Right renal cortex interstitium (tissue), 3 donors: Measurements from ENCODE around the gene KIF6. TPM values are rescaled to one million over a fixed set of nuclear protein-coding genes. Genes with fewer than 3 reads are reported as not detected.

ENCODE experiments used
- DNase-seq, 3 donors: peaks; one replicate each; pipeline ENCODE4 v3.0.0-alpha.2; 2013; ENCODE audit warnings: low read depth in 3 of 3, low spot score in 2 of 3
- polyA plus RNA-seq, 3 donors: library from polyadenylated mRNA; unstranded; fragments of 120-200 nt; gene quantifications; one replicate each; pipeline ENCODE4 v1.2.1, GENCODE V29; 2013; ENCODE audit not compliant: insufficient read length in 3 of 3

The KIF6 gene
- polyA plus RNA-seq, 3 donors = 3.9 to 4.7 (median 4.4) TPM

DNA sequence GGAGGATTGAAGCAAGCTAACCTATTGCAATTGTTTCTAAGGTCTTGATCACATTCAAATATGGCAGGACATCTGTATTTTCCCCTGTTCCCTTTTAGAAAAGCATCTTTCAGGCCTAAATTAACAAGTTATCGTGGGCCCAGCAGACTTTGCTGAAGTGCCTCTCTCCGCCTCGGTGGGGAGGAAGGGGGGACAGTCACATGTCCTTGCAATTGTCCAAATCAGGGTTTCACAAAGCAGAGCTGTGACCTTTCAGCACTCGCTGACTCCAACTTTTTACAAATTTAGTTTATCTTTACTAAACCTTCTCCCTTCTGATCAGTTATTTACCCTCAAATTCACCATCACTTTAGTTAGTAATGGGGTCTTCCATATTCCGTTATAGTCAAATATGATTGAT is 328.4 kb downstream of the KIF6 start:
- DNase-seq = no peak

DNA sequence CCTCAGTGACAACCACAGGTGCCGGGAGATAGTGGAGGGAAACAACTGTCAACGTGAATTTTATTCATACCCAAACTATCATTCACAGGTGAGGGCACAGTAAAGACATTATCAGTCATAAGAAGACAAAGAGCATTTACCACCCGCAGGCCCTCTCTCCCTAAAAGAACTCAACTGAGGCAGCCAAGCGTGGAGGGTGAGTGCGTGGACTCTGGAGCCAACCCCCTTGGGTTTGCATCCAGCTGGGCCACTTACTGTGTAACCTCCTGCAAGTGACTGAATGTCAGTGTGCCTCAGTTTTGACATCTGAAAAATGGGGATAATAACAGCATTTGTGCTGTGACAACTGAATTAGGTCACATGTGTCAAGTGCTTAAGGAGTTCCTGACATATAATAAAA is 332.1 kb downstream of the KIF6 start:
- no peak for DNase-seq

DNA sequence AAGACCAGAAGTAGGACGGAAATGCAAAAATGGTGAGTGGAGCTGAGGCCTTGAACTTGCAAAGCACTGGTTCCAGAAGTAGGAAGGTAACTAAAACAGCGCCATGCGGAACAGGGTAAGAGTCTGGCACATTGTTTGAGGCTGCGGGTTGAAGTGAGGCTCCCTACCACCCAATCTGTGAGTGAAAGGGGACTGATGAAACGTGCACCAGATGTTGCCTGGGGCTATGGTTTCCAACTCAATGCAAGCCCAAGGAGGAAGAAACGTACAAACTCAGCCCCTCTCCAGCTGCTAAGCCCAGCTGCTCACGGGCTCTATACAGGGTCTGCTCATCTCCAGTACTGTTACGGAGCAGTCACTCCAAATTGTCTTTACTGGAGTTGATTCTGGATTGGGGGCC is 334.0 kb downstream of the KIF6 start:
- no peak for DNase-seq

DNA sequence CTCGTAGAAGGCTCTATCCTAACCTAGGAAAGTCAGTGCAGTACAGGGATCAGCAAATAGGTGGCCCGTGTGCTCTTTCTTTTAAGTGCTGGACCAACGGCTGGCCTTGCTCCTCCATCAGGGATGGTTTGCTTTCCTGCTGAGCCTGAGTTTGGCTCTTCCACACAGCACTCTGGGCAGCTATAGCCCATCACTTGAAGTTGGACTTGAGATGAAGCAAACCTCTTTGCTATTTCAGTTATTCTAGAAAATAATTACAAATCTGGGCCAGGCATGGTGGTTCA is 335.8 kb downstream of the KIF6 start:
- no peak for DNase-seq

DNA sequence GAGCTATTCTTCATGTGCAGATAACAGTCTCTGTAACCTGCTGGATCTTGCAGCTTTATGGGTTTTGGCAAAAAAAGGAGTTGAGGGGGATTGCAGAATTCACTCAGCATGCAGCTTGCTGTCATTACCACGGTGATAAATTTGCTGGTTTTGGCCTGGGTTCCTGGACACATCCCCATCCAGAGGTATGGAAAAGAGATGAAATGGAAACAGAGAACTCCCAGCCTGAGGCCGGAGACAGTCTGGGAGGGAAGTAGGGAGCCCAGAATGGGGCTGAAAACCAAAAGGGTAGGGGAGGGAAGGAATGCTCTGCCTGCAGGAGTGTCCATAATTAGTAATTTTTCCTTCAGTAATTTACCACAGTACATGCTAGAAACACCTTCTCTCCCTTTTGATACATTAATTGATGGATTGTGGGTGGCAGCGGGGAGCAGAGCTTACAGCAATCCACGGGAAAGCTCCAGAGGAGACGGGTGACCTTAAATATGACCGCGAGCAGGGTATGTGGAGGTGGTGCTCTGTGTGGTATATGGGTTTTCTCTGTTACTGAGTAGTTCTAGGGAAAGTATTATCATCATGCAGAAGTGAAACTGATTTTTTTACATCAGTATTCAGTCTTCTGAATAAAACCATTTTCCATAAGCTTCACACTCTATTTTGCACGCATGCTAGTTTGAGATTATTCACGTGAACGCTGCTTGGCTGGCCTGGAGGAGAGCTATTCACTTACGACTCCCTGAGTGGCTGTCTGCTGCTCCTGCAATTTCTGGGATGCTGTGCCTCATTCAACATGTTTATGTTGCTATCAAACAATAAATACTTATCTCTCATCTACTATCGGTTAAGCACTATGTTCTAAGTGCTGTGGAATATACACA is 336.4 kb downstream of the KIF6 start:
- no peak for DNase-seq

DNA sequence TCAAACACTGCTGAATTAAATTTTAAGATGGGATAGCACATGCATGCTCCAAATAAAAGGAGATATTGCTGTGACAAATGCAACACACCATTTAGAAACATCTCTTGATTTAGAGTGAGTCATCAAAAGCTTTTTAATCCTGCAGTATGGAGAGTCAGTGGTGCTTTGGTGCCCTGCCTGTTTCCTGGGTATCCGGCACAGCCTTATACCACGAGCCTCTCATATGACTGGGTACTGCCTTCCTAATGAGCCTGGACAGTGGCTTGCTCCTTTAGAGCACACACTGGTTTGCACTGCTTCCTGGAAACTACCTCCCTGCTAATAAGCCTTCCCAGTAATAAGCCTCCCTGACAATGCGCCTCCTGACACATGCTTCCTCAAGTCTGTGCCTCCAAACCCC is 337.4 kb downstream of the KIF6 start:
- DNase-seq = no peak

DNA sequence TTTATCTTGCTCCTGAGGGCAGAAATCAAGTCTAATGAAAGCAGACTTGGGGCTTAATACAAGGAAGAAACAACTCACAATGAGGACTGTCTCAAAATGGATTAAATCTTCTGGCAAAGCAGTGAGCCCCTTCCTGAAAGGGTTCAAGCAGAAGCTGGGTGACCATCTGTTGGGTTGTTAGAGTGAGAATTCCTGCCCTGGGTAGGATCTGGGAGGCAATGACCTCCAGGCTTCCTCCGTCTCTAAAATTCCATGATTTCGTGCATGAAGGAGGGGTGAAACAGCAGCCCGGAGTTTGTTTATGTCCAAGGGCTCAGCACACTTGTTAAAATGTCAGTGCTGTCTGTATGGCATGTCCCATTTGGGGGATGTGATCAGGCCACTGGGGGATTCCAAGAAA is 338.7 kb downstream of the KIF6 start:
- DNase-seq = no peak

DNA sequence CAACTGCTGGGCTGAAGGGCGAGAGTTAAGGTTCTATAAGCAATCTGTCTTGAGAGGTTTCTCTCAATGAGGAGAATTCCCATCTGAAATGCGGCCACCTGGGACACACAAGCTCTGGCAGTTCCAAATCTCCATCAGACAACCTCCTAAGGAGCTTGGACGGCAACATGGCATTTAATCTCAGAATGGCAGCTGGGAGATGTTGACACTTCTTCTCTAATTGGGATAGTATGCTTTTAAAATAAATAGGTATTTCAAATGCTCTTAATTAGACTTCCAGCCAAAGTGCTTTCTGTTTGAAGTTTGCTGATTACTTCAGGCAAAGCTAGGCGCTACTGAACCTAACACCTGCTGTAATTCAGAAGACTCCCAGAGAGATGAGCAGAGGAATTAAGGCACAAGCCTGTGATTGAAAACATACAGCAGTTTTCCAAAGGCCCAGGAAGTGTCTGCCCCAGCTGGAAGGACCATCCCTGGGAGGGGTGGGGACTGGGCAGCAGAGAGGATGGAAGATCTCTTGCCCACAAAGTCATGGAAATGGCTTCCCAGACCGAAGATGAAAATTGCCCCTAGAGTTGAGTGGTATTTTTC is 343.6 kb downstream of the KIF6 start:
- no peak for DNase-seq

DNA sequence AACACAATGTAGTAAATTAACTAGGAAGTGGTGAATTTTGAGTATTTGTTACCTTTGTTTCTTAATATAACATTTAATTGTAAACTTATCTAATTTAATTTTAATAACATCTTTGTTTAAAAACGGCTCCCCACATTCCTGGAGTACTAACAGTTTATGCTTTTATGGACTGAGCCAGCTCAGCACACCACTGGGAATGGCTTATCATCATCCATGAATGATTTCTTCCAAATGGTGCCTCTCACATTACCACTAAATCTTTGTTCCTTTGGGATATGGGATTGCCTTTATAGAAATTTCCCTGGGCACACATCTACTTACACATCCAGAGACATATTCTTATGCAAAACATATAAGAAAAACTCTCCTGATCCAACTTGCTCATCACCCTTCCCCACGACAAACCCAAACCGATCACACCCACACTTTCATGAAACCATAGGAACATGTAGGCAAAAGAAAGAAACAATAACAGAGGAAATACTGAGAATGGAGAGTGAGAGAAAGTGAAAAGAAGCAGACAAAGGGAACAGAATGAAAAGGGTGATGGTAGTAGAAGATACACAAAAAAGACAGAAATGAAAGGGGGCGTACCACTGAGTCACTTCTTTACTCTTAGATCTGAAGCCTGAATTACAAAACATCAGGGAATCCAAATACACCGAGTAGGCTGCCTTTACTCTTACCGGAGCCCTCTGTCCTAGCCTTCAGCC is 344.2 kb downstream of the KIF6 start:
- DNase-seq = no peak

DNA sequence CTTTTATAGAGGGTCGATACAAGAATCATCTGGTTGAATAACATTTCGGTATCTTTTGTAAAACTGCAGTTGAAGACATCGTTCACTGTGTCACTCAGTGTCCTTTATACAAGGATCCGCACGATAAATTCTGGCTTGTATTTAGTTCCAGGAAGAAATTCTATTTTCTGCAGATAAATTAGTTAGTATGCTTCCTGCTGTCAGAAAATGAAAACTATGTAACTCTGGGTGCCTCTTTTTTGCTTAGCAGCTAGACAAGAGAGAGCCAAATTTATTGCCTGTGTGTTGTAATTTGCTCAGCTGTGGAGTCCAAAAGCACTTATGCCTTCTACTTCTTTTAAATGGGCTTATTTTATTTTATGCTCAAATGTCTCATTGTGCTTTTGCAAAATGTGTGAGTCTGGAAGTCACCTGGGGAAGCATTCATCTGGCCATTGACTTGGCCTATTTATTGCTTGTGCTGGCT is 346.2 kb downstream of the KIF6 start:
- no peak for DNase-seq

DNA sequence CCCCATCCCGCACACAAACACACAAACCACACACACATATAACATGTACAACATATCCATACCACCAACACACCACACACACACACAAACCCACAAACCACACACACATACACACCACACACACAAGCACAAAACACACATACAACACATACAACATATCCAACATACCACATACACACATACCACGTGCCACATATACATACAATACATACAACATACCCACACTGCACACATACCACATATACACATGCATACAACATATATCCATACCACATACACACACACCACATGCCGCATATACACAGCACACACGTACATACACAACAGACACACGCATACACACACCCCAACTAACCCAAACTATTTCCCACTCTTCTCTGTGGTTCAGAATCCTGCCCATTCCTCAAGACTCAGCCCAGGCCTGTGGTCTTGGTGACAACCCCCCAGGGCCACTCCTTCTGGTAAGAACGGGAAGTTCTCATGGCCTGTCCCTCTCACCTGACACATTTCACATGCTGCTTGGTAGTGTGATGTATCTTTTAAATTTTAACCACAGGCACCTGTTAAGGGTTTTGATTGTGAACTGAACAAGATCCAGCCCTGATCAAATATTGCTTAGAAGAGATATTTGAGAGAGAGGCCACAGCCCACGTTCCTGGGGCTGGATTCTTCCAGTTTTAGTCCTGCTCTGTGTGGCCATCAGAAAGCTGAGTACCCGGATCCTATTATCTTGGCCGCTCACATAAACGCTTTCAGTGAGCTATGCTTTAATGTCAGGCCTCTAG is 346.8 kb downstream of the KIF6 start:
- DNase-seq = no peak

DNA sequence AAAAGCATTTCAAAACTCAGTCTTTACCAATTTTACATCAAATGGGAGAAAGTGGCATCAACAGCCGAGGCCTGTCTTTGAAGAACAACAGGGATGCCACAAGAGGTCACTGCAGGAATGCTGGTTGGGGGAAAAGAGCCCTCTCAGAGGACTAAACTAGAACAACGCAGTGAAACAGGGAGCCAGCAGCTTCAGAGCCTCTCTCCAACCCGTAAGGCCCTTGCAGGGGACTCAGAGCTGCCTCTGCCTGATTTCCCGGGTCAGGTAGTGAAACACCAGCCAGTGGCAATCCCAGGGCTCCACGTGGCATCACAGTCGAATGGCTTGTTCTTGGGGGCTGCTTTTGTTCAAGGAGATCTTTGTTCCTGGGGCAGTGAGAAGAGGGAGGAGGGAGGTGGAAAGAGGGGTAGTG is 347.7 kb downstream of the KIF6 start:
- DNase-seq = no peak

DNA sequence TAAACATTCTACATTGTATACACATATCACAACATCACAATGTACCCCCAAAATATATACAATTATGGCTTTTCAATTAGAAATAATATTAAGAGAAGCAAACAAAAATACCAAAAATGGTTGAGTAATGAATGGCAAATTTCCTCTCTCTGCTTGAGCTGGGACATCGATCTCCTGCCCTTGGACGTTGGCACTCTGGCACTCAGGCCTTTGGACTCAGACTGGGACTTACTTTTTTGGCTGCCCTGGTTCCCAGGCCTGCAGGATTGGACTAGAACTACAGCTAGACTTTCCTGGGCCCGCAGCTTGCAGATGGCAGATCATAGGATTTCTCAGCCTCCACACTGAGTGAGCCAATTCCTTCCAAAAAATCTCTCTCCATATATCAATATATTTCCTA is 349.8 kb downstream of the KIF6 start:
- DNase-seq = no peak

DNA sequence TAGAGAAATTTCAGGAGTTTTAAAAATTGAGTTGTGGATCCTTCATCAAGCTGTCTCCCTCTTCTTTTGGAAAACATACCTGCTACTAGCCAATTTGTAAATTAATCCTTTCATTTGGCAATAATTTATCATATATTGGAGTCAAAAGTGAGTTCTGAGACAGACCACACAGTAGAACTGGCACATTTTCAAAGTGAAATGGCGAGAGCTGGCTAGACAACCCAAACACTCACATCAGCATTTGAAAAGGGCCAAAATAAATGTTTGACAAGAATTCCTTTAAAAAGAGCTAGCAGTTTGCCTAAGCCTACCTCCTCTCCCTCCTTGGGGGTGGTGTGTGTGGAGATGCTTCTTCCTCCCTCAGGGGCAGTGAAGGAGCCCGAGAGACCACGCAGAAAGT is 354.8 kb downstream of the KIF6 start:
- DNase-seq = no peak

DNA sequence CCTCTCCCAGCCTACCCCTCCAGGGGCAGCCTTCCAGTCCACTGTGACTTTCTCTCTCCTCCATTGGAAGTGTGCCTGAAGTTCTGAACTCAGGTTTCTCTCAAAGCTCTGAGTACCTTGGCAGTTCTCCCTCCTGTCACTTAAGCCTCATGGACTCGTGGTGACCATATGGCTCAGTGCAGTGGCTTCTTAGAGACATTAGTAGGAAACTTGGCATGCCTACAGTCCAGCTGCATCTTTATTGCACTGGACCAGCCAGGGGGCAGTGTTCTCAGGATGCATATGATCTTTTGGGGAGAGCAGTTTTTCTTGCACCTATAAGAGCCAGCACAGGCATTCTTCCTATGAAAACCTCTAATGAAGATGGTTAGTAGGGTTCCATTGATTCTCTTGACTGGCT is 355.2 kb downstream of the KIF6 start:
- no peak for DNase-seq

DNA sequence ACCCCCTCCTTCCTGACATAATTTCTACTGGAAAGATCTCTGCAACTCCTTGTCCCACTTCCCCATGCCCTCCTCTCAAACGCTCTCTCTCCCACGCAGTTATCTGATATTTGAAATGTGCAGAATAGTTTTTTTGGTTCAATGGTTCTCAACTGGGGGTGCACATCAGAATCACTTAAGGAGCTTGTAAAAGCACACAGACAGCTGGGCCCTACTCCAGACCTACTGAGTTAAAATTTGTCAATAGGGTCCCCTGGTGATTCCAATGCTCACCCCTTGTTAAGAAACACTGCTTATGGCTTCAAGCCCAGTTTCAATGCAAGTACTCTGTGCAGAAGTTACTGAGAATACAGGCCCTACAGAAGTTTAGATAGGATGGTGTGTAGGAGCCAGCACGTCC is 357.5 kb downstream of the KIF6 start:
- no peak for DNase-seq

DNA sequence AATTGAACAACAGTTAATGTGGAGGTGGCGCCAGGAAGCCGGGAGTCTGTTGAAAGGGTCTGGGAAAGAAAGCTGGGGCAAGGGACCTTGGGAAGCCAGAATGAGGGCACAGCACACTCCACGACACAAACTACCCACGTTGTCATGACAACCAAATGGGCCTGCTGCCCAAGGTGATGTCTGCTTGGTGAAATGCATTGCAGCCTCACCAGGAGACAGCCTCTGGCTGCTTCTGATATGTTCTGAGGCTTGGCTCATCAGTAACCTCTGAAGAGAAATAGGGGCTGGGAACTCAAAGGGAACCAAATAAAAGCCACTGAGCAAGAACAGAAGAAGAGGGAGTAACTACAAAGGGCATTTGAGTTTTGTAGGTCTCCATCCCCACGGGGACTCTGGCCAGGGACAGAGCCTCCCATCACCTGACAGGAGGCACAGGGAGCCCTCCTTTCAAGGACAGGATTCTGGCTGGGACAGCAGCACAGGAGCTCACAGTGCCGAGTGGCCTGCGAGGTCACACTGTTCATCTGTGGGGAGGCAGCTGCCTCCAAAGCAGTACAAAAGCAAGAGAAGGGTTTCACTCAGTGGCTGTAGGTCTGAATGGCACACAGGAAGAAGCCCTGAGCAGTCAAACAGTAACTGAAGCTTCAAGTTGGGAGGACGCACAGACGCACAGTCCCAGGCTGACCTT is 358.1 kb downstream of the KIF6 start:
- DNase-seq = no peak

DNA sequence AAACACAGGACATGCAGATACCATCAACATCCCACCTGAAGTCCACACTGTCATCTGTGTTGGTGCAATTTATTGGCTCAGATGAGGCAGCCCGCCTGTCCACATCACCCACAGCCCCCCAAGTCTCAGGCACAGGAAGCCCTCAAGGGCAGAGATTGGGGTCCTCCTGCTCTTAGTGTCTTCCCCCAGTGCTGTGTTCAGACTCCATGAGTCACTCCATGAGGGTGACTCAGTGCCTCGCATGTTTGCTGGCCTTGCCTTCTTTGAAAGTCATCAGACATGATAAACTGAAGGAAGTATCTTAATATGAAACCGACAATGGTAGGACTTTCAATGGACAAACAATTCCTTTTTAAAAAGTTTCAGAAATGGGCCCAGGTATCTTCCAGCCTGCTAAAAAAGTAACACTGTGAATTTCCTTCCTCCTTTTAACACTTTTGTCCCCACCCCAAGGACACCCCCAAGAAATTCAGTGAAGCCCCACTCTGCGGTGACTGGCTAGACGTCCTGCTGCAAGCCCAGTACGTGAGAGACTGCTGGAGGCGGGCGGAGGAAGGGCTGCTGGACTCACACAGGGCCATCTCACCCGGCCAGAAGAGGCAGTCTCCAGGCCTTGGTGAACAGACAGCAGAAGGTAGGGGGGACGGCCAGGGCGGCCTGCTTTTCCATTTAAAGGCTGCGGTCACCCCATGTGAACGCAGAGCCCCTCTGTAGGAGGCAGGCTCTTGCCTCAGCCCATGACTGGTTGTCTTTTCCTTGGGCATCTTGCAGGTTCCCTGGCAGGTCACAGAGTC is 359.7 kb downstream of the KIF6 start:
- no peak for DNase-seq

DNA sequence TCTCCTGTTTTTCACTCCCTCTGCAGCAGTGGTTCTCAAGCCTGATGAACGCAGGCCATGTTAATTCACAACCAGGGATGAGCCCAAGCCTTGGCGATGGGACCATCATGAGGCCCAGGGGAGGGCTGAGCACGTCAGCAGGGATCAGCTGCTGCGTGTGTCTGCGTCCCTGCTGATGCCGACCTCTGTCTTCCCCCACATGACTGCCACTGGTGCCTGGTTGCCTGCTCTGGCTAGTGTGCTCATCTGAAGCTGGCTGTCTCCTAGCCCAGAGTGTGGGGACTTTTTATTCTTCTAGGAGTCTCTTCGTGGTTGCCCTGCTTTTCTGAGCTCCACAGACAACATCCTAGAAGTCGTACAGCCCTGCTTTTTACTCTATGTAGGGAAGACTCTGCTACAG is 361.9 kb downstream of the KIF6 start:
- no peak for DNase-seq

DNA sequence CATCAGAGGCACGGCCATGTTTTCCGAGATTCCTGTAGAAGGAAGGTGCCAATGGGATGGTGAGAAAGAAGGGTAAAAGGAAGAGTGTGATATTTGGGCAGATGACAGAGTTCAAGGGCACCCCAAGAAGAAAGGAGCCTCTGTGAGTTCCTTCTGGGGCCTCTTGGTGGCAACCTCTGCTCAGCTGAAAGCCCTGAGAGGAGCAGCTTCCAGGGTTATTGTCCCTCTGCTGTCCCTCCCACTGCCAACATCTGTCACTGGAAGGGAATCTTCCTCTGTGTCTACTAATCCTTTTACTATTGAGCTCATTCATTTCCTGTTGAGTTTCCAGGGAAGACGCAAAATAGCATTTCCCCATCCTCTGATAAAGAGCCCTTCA is 362.7 kb downstream of the KIF6 start:
- DNase-seq = no peak
